ENCODE results near the gene YIPF5. TPM values are rescaled to one million over a fixed set of nuclear protein-coding genes. Genes with fewer than 3 reads are reported as not detected.

Gene YIPF5
- total RNA-seq, result 10 to 100 TPM; 50.5 to 56.3 TPM
- 10 to 100 TPM; 68.4 to 70.8 TPM for polyA plus RNA-seq

GRCh38 chr5:144170276-144171024, at the start of gene YIPF5, which contains the start of gene KCTD16:
Gene YIPF5 (minus strand): TSS chr5:144170659. CDS start chr5:144169955, 704 bp downstream.
Gene KCTD16 (plus strand): TSS chr5:144170873.
- H3K9me3 Mint-ChIP-seq, result no peaks in the 10 kb centered on the region
- POLR2A ChIA-PET (ENCODE audit: partially characterized antibody), result interaction anchor here (0.7 to 7.3 kb wide), 8 partner anchors 14 to 1400 kb away, joined by 3 to 150 read pairs (median 4); partner anchors contain the start of gene NR3C1

GRCh38 chr5:144219869-144220268, 49.4 kb upstream of the YIPF5 start:
- ChIA-PET CTCF (ENCODE audit: partially characterized antibody) (no interaction called here), POLR2A (ENCODE audit: partially characterized antibody) (no interaction called here)
- no peaks in the 10 kb centered on the region for H3K9me3 ChIP-seq (ENCODE audit: control insufficient read depth in 1 of 2, low read length in 2 of 2)
- no peaks in the 10 kb centered on the region for H3K36me3 Mint-ChIP-seq
- no peaks in the 10 kb centered on the region for H3K27me3 ChIP-seq (ENCODE audit: insufficient read depth, low read length)
- no peaks in the 10 kb centered on the region for H3K4me1 Mint-ChIP-seq
- H3K27ac Mint-ChIP-seq, result no peak overlapping the region
- no peaks in the 10 kb centered on the region for H3K36me3 ChIP-seq (ENCODE audit: insufficient read depth, low read length)
- peaks cover 0 to 5% (median 0%) of the 10 kb centered on the region in 8 donors for H3K9me3 Mint-ChIP-seq
- intact Hi-C loops (cut with micrococcal nuclease), result no loop called here
- no peak overlapping the region for H3K4me3 Mint-ChIP-seq
- DNase-seq, result no peak
- H3K27me3 Mint-ChIP-seq, result peaks cover 7 to 13% of the 10 kb centered on the region in 2 donors
- H3K4me1 ChIP-seq (ENCODE audit: insufficient read depth, low read length), result no peaks in the 10 kb centered on the region
- no peak overlapping the region for H3K4me3 ChIP-seq (ENCODE audit: low read length in 2 of 2)
- no peak overlapping the region for H3K27ac ChIP-seq (ENCODE audit: low read depth, low read length)

More at GRCh38 chr5:144170276-144171024, at the start of gene YIPF5, which contains the start of gene KCTD16:
- Mint-ChIP-seq H3K27ac (peak within 1 kb of the TSS; percentile 90 to 99 (median 94)), H3K27me3 (no peaks in the 10 kb centered on the region), H3K36me3 (peaks cover 18 to 43% of the 10 kb centered on the region in 2 donors), H3K4me1 (peaks cover 27 to 50% (median 45%) of the 10 kb centered on the region in 4 donors), H3K4me3 (peak within 1 kb of the TSS; percentile 84 to 98 (median 93))
- Histone ChIP-seq H3K27ac (ENCODE audit: low read depth, low read length) (peak within 1 kb of the TSS; percentile 92), H3K36me3 (ENCODE audit: insufficient read depth, low read length) (peaks cover 1% of the 10 kb centered on the region), H3K4me1 (ENCODE audit: insufficient read depth, low read length) (peaks cover 44% of the 10 kb centered on the region), H3K4me3 (ENCODE audit: low read length in 2 of 2) (peak within 1 kb of the TSS; percentile 66 to 97), H3K9me3 (ENCODE audit: control insufficient read depth in 1 of 2, low read length in 2 of 2) (no peaks in the 10 kb centered on the region), H3K27me3 (ENCODE audit: insufficient read depth, low read length) (no peaks in the 10 kb centered on the region)
- intact Hi-C loops (cut with micrococcal nuclease), result loop anchor here (1.0 to 5.0 kb wide), 5 partner anchors 18 to 1400 kb away; partner anchors contain the start of genes ARHGAP26 and NR3C1
- peak; percentile 96 to 99 (median 98) for DNase-seq
- CTCF ChIA-PET (ENCODE audit: partially characterized antibody), result interaction anchor here (1.0 to 8.2 kb wide), 7 partner anchors 11 to 767 kb away, joined by 3 to 138 read pairs (median 5); partner anchors contain the start of gene NR3C1

- H3K9me3 Mint-ChIP-seq, result no peaks in the 10 kb centered on the region
- POLR2A ChIA-PET (ENCODE audit: partially characterized antibody), result no interaction called here
- DNase-seq, result no peak
- Histone ChIP-seq H3K9me3 (ENCODE audit: control insufficient read depth in 1 of 2, low read length in 2 of 2) (no peaks in the 10 kb centered on the region), H3K36me3 (ENCODE audit: insufficient read depth, low read length) (no peaks in the 10 kb centered on the region), H3K27me3 (ENCODE audit: insufficient read depth, low read length) (no peaks in the 10 kb centered on the region), H3K4me1 (ENCODE audit: insufficient read depth, low read length) (no peaks in the 10 kb centered on the region), H3K4me3 (ENCODE audit: low read length in 2 of 2) (no peak overlapping the region), H3K27ac (ENCODE audit: low read depth, low read length) (no peak overlapping the region)
- no peak overlapping the region for H3K4me3 Mint-ChIP-seq
- peaks cover 0 to under 1% (median under 1%) of the 10 kb centered on the region in 4 donors for H3K4me1 Mint-ChIP-seq
- CTCF ChIA-PET (ENCODE audit: partially characterized antibody), result no interaction called here
- intact Hi-C loops (cut with micrococcal nuclease), result no loop called here
- no peak overlapping the region for H3K27ac Mint-ChIP-seq
- H3K36me3 Mint-ChIP-seq, result no peaks in the 10 kb centered on the region
- H3K27me3 Mint-ChIP-seq, result peaks cover 31 to 43% of the 10 kb centered on the region in 2 donors
Observed at GRCh38 chr5:144210655-144211054, 40.2 kb upstream of the YIPF5 start.

- intact Hi-C loops (cut with micrococcal nuclease), result no loop called here
- Histone ChIP-seq H3K4me3 (ENCODE audit: low read length in 2 of 2) (no peak overlapping the region), H3K27me3 (ENCODE audit: insufficient read depth, low read length) (peaks cover under 1% of the 10 kb centered on the region), H3K9me3 (ENCODE audit: control insufficient read depth in 1 of 2, low read length in 2 of 2) (no peaks in the 10 kb centered on the region), H3K27ac (ENCODE audit: low read depth, low read length) (no peak overlapping the region), H3K4me1 (ENCODE audit: insufficient read depth, low read length) (no peaks in the 10 kb centered on the region), H3K36me3 (ENCODE audit: insufficient read depth, low read length) (no peaks in the 10 kb centered on the region)
- Mint-ChIP-seq H3K9me3 (no peaks in the 10 kb centered on the region), H3K4me1 (peaks cover 4 to 6% (median 5%) of the 10 kb centered on the region in 4 donors), H3K4me3 (no peak overlapping the region), H3K27me3 (peaks cover 37 to 44% of the 10 kb centered on the region in 2 donors), H3K36me3 (no peaks in the 10 kb centered on the region), H3K27ac (no peak overlapping the region)
- POLR2A ChIA-PET (ENCODE audit: partially characterized antibody), result no interaction called here
- no peak for DNase-seq
- CTCF ChIA-PET (ENCODE audit: partially characterized antibody), result interaction anchor here (1.4 to 1.8 kb wide), 3 partner anchors 13 to 1920 kb away, joined by 3 to 6 read pairs (median 4); no protein-coding TSS in a partner anchor
Observed at GRCh38 chr5:144209361-144209760, 38.9 kb upstream of the YIPF5 start.

GRCh38 chr5:144207875-144208444, 37.5 kb upstream of the YIPF5 start:
- Histone ChIP-seq H3K4me3 (ENCODE audit: low read length in 2 of 2) (no peak overlapping the region), H3K27me3 (ENCODE audit: insufficient read depth, low read length) (peaks cover 4% of the 10 kb centered on the region), H3K9me3 (ENCODE audit: control insufficient read depth in 1 of 2, low read length in 2 of 2) (no peaks in the 10 kb centered on the region), H3K4me1 (ENCODE audit: insufficient read depth, low read length) (no peaks in the 10 kb centered on the region), H3K36me3 (ENCODE audit: insufficient read depth, low read length) (no peaks in the 10 kb centered on the region), H3K27ac (ENCODE audit: low read depth, low read length) (no peak overlapping the region)
- Mint-ChIP-seq H3K27ac (no peak overlapping the region), H3K4me3 (no peak overlapping the region), H3K4me1 (peaks cover 4 to 6% (median 5%) of the 10 kb centered on the region in 4 donors), H3K27me3 (peaks cover 32 to 40% of the 10 kb centered on the region in 2 donors), H3K9me3 (no peaks in the 10 kb centered on the region), H3K36me3 (no peaks in the 10 kb centered on the region)
- POLR2A ChIA-PET (ENCODE audit: partially characterized antibody), result no interaction called here
- CTCF ChIA-PET (ENCODE audit: partially characterized antibody), result interaction anchor here (0.8 to 1.8 kb wide), 3 partner anchors 12 to 1618 kb away, joined by 3 to 6 read pairs (median 3); no protein-coding TSS in a partner anchor
- no peak for DNase-seq
- intact Hi-C loops (cut with micrococcal nuclease), result no loop called here

- ChIA-PET CTCF (ENCODE audit: partially characterized antibody) (interaction anchor here (0.7 to 3.5 kb wide), 3 partner anchors 8 to 376 kb away, joined by 3 to 20 read pairs (median 5); no protein-coding TSS in a partner anchor), POLR2A (ENCODE audit: partially characterized antibody) (no interaction called here)
- Histone ChIP-seq H3K4me1 (ENCODE audit: insufficient read depth, low read length) (no peaks in the 10 kb centered on the region), H3K9me3 (ENCODE audit: control insufficient read depth in 1 of 2, low read length in 2 of 2) (no peaks in the 10 kb centered on the region), H3K27me3 (ENCODE audit: insufficient read depth, low read length) (peaks cover 4% of the 10 kb centered on the region), H3K4me3 (ENCODE audit: low read length in 2 of 2) (no peak overlapping the region), H3K27ac (ENCODE audit: low read depth, low read length) (no peak overlapping the region), H3K36me3 (ENCODE audit: insufficient read depth, low read length) (no peaks in the 10 kb centered on the region)
- intact Hi-C loops (cut with micrococcal nuclease), result no loop called here
- no peaks in the 10 kb centered on the region for H3K36me3 Mint-ChIP-seq
- peaks cover 4 to 6% (median 5%) of the 10 kb centered on the region in 4 donors for H3K4me1 Mint-ChIP-seq
- no peaks in the 10 kb centered on the region for H3K9me3 Mint-ChIP-seq
- no peak overlapping the region for H3K4me3 Mint-ChIP-seq
- H3K27me3 Mint-ChIP-seq, result peaks cover 32 to 47% of the 10 kb centered on the region in 2 donors
- H3K27ac Mint-ChIP-seq, result no peak overlapping the region
- no peak for DNase-seq
Observed at GRCh38 chr5:144206141-144206540, 35.7 kb upstream of the YIPF5 start.

GRCh38 chr5:144205141-144205551, 34.7 kb upstream of the YIPF5 start:
- H3K36me3 Mint-ChIP-seq, result no peaks in the 10 kb centered on the region
- DNase-seq, result no peak
- Histone ChIP-seq H3K27me3 (ENCODE audit: insufficient read depth, low read length) (peaks cover 4% of the 10 kb centered on the region), H3K36me3 (ENCODE audit: insufficient read depth, low read length) (no peaks in the 10 kb centered on the region), H3K9me3 (ENCODE audit: control insufficient read depth in 1 of 2, low read length in 2 of 2) (no peaks in the 10 kb centered on the region), H3K27ac (ENCODE audit: low read depth, low read length) (no peak overlapping the region), H3K4me3 (ENCODE audit: low read length in 2 of 2) (no peak overlapping the region), H3K4me1 (ENCODE audit: insufficient read depth, low read length) (no peaks in the 10 kb centered on the region)
- ChIA-PET POLR2A (ENCODE audit: partially characterized antibody) (no interaction called here), CTCF (ENCODE audit: partially characterized antibody) (interaction anchor here (0.9 to 3.5 kb wide), 7 partner anchors 9 to 642 kb away, joined by 3 to 25 read pairs (median 12); partner anchors contain the start of genes KCTD16 and YIPF5)
- H3K4me3 Mint-ChIP-seq, result peak overlapping the region in 1 of 8 donors; percentile 7
- H3K27me3 Mint-ChIP-seq, result peaks cover 34 to 48% of the 10 kb centered on the region in 2 donors
- H3K4me1 Mint-ChIP-seq, result peaks cover 4 to 6% (median 5%) of the 10 kb centered on the region in 4 donors
- intact Hi-C loops (cut with micrococcal nuclease), result no loop called here
- H3K9me3 Mint-ChIP-seq, result no peaks in the 10 kb centered on the region
- no peak overlapping the region for H3K27ac Mint-ChIP-seq
